HCEC 1CT (cell line): ENCODE results near the gene DHRS7B.
"Not testable (repeated sequence)": the region's sequence is repeated elsewhere in the genome, so short reads cannot be mapped to it uniquely, and the experiment has no call there.

ENCODE experiments used
- DNase-seq: peaks from one replicate; pipeline ENCODE4 v3.0.0-alpha.2; 2017

Gene DHRS7B

DNA sequence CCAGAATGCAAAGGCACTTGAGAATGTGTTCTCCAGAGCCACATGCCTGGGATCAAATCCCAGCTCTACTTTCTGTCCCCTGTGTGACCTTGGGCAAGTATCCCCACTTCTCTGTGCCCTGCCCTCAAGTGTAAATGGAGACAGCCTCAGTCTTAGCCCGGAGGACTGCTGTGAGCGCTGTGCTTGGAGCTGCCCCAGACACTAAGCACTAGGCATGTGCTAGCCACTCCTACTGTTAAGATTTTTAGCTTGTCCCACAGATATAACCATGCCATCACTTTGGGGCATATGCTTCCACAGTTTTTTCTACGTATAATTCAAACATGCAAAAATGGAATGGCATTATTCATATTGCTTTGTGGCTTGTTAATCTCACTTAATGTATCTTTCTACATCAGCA lies 57.8 kb downstream of the DHRS7B start:
- DNase-seq, result no peak

GRCh38 chr17:21185061-21185460 lies 58.3 kb downstream of the DHRS7B start:
- no peak for DNase-seq

- no peak for DNase-seq
Observed at GRCh38 chr17:21186399-21187187, 59.8 kb downstream of the DHRS7B start.

DNA sequence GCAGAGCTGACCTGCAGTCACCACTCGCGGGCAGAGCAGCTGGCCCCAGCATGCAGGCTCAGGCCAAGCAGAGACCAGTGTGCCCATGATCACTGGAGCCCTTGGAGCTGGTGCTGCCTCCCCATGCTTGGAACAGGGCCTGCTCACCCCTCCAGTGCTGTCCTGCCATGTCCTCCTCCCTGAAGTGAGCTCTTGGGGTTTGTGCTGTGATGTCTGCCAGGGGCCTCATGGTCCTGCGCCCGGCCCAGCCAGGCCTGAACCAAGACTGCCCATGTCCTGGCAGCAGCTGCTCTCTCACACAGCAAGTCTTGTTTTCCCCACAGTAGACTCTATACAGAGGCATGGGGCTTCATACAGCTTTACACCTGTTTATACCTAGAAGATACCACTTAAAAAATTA lies 62.6 kb downstream of the DHRS7B start:
- no peak for DNase-seq

DNA sequence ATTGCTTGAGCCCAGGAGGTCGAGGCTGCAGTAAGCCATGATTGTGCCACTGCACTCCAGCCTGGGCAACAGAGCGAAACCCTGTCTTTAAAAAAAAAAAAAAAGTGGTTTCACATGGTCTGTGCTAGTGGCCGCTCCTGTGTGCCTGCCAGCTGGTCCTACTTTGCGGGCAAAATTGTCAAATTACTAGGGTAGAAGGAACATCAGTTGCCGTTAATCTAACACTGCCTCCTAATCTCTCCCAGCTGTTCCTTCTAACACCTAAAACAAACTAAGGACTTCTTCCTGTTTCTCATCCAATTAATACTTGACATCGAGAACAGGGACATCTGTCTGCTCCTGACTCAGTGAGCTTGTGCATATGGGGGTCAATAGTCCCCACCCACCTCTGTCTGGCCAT lies 63.3 kb downstream of the DHRS7B start:
- no peak for DNase-seq

GRCh38 chr17:21191698-21192097 lies 64.9 kb downstream of the DHRS7B start:
- DNase-seq, result no peak

- not testable (repeated sequence) for DNase-seq
Observed at GRCh38 chr17:21192414-21192813, 65.7 kb downstream of the DHRS7B start.

GRCh38 chr17:21193031-21193430 lies 66.3 kb downstream of the DHRS7B start:
- DNase-seq, result no peak

DNA sequence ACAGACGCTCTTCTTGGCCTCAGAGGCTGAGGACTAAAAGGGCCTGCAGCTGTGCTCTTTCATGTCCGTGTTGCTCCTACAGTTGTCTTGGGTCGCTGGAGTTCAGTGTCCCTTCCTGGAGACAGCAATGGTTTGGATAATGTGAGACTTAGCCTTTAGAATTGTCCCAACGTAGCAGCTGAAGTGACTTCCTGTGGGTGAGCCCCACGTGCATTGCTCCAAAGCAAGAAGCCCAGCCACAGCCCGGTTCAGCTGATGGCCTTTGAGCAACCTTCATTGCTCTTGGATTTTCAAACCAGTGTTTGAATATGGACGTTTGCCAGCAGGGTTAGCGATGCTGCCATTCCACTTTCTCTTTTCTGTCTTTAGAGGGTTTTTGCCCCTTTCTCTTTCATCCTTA lies 67.5 kb downstream of the DHRS7B start:
- DNase-seq, result no peak

DNA sequence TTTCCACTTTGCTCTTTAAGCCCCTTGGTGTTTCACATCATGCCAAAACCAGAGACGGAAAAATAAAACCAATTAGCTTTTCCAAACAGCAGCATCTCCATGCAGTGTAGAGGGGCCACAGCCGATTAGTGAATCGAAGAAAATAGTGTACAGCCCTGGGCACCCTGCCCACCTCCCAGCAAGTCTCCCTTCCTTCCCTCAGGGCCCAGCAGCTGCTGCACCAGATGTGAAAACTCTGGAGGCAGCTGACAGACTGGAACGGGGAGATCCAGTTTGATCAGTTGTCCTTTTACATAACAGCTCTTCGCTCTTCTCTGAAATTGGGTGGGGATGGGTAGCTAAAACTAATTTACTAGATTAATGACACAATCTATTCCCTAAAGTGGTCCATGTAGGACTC lies 67.9 kb downstream of the DHRS7B start:
- no peak for DNase-seq

DNA sequence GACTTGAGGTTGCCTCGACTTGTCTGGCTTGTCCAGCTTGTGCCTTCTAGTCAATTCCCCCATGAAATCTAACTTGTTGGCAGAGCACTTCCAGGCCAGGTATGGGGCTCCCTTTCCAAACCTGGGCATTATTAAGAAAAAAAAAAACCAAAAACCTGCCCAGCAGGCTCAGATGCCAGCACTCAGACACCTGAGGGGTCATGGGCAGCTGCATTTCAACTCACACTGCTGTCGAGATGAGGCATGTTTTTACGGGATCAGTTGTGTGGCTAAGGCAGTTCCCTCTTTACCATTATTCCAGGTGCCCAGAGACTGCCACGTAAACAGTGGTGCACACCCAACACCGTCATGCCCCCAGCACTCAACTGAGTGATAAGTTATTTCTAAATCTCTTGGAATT lies 69.4 kb downstream of the DHRS7B start:
- DNase-seq, result no peak

GRCh38 chr17:21198411-21198810 lies 71.6 kb downstream of the DHRS7B start:
- no peak for DNase-seq

DNA sequence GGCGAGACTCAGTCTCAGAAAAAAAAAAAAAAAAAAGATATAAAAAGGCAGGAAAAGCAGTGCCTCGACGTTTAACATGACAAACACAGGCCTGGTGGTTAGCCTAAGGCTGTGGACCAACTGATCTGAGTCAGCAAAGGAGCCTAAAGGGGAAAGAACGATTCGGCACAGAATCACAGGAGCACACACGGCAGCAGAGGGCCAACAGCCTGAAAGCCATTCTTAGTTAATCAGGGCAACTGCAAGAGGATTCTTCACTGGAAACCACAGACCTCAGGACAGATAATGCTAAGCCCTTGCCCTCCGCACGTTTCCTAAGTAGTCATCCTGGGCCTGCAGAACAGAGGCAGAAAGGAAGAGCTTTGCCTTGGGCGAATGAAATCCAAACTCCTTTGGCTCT lies 72.5 kb downstream of the DHRS7B start:
- DNase-seq, result no peak

DNA sequence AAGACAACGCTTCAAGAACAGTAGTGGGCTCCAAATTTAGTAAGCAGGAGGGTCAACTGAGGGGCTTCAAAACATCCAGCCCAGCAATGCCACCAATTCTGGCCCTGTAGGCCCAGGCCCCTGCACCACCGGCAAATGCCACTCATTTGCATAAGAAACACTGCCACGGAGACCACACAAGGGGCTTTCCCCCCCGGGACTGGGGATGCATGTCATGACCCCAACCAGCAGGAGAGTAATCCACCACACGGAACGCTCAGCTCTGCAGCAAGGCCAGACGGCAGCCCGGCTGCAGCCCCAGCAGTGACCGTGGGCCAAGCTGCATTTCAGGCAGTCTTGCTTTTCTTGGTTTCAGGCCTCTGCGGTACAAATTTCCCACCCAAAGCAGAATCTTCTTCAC lies 73.1 kb downstream of the DHRS7B start:
- DNase-seq, result no peak

DNA sequence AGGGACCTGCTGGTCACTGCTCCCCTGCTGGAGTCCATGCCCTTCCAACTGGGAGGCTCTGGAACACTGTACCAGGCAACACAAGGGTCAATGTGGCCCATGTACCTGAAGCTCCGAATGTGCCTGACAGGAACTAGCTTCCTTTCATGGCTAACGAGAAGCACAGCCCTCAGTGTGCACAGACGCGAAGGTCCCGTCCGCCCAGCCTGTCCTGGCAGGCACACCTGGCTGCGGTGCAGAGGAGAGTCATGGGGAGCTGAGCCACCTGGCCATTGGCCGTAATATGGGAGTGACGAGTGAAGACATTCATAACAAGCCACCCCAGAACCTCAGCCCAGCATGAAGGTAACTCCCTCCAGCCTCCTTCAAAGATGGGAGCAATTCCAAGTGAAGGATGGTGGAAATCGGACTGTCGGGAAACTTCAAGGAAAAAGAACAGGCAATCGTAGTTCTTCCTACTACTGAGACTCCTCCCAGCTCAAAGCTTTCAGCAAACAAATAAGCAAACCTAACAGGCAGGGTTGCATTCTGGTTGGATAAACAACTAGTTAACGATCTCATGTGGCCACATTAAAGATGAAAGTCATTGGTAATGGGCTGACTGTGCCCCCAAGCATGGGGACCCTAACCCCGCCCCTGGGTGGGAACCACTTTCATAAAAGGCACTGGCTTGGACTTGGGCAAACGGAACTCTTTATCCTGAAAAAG lies 74.0 kb downstream of the DHRS7B start:
- DNase-seq, result no peak

DNA sequence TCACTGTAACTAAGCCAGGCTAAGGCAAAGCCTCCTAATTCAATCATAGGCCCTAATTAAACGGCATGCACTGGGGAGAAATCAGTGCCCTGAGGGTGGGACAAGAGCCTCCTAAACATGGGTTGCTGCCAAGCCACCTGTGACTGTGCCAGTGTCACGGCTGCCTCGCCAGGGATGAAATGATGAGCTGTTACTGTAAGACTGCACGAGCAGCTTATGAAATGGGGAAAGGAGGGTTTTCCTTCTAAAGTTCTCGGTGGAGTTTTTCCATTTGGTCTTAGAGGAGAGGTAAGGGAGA lies 74.5 kb downstream of the DHRS7B start:
- DNase-seq, result no peak

- no peak for DNase-seq
Observed at GRCh38 chr17:21201874-21202273, 75.1 kb downstream of the DHRS7B start.

GRCh38 chr17:21202512-21202911 lies 75.7 kb downstream of the DHRS7B start:
- no peak for DNase-seq

GRCh38 chr17:21204935-21205334 lies 78.2 kb downstream of the DHRS7B start:
- no peak for DNase-seq

- no peak for DNase-seq
Observed at GRCh38 chr17:21208352-21208751, 81.6 kb downstream of the DHRS7B start.

- no peak for DNase-seq
Observed at GRCh38 chr17:21209511-21210175, 82.9 kb downstream of the DHRS7B start.

- no peak for DNase-seq
Observed at GRCh38 chr17:21210411-21211076, 83.8 kb downstream of the DHRS7B start.

DNA sequence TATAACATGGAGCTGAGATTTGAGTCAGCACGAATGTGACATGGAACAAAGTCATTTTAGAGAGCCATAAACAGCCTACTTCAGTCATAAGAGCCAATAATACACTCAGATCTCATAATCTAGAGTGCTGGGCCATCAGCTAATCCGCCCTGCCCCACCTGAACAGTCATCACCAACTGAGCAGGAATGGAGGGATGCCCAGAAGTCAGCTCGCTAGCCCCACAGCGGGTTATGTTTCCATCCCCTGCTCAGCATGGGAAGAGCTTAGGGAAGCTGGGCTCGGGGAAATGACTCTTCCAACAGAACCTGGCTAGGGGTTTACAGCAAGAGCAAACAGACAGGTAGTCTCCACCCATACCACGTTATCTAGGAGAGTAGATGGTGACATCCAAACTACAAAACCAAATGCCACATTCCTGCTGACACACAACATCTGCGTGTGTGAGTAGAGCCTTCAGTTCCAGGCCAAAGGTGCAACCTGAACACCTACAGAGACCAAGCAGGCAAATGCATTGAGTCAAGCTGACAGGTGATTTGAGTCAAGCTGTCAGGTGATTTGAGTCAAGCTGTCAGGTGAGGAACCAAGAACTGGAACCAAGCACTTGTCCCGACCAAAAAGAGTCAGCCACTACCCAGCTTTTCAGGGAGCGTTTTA lies 85.2 kb downstream of the DHRS7B start:
- no peak for DNase-seq
